Measurements from ENCODE around the gene PTBP3.

PTBP3 gene

GRCh38 chr9:112241491-112241890 is 91.9 kb downstream of the PTBP3 start:
- no peak overlapping the region for H2AFZ ChIP-seq (ENCODE audit: low read length)
- no peak overlapping the region for H2BK120ac ChIP-seq (ENCODE audit: low read depth, low read length)
- no CpG with 5 or more reads among the region's 2 CpGs for WGBS, 2 donors (ENCODE audit: extremely low coverage in 2 of 2, insufficient read length in 2 of 2, insufficient replicate concordance in 1 of 2)
- no peak overlapping the region for H3K4me3 ChIP-seq (ENCODE audit: low read length in 2 of 2)
- no peaks in the 10 kb centered on the region for H3K4me1 ChIP-seq (ENCODE audit: control insufficient read depth in 2 of 2, insufficient read depth in 1 of 2, low read depth in 1 of 2, low read length in 2 of 2)
- H3K9ac ChIP-seq (ENCODE audit: low read depth, low read length, poor library complexity), result no peak overlapping the region
- H3K9me3 ChIP-seq (replicated peaks in 1 of 2; ENCODE audit: control insufficient read depth in 2 of 2, insufficient read depth in 1 of 2, low read depth in 1 of 2, low read length in 2 of 2), result peaks cover 1 to 2% of the 10 kb centered on the region in 2 donors
- H2AK5ac ChIP-seq (ENCODE audit: low read depth, low read length), result no peak overlapping the region
- H4K91ac ChIP-seq (ENCODE audit: low read depth, low read length, poor library complexity), result no peak overlapping the region
- H2BK15ac ChIP-seq (ENCODE audit: low read length), result no peak overlapping the region
- no peak overlapping the region for H3K18ac ChIP-seq (ENCODE audit: low read length)
- H3K4me2 ChIP-seq (ENCODE audit: insufficient read depth, low read length, poor library complexity, severe bottlenecking), result no peak overlapping the region
- H3K23ac ChIP-seq (ENCODE audit: low read depth, low read length, poor library complexity), result no peak overlapping the region
- no peak overlapping the region for H3K4ac ChIP-seq (ENCODE audit: low read length)
- H3K36me3 ChIP-seq (replicated peaks in 1 of 2; ENCODE audit: control insufficient read depth in 2 of 2, insufficient read depth in 2 of 2, low read length in 2 of 2), result peaks cover 0 to 23% of the 10 kb centered on the region in 2 donors
- no peak for DNase-seq (ENCODE audit: low spot score)
- H3K79me1 ChIP-seq (ENCODE audit: low read depth, low read length), result no peaks in the 10 kb centered on the region
- H2BK5ac ChIP-seq (ENCODE audit: low read length), result no peak overlapping the region
- H3K27me3 ChIP-seq (ENCODE audit: control insufficient read depth in 3 of 3, insufficient read depth in 3 of 3, low read depth in 1 of 3, low read length in 3 of 3), result no peaks in the 10 kb centered on the region
- H3K27ac ChIP-seq (replicated peaks; ENCODE audit: low read length), result no peak overlapping the region
- no peak overlapping the region for H4K8ac ChIP-seq (ENCODE audit: low read depth, low read length)
- H3K14ac ChIP-seq (ENCODE audit: low read length), result no peak overlapping the region
- H2BK12ac ChIP-seq (ENCODE audit: low read length), result no peak overlapping the region

- Histone ChIP-seq H3K36me3 (replicated peaks in 1 of 2; ENCODE audit: control insufficient read depth in 2 of 2, insufficient read depth in 2 of 2, low read length in 2 of 2) (peaks cover 0 to 14% of the 10 kb centered on the region in 2 donors), H2BK120ac (ENCODE audit: low read depth, low read length) (no peak overlapping the region), H3K27me3 (ENCODE audit: control insufficient read depth in 3 of 3, insufficient read depth in 3 of 3, low read depth in 1 of 3, low read length in 3 of 3) (no peaks in the 10 kb centered on the region), H3K9me3 (replicated peaks in 1 of 2; ENCODE audit: control insufficient read depth in 2 of 2, insufficient read depth in 1 of 2, low read depth in 1 of 2, low read length in 2 of 2) (peaks cover 1 to 2% of the 10 kb centered on the region in 2 donors), H3K4ac (ENCODE audit: low read length) (no peak overlapping the region), H3K23ac (ENCODE audit: low read depth, low read length, poor library complexity) (no peak overlapping the region), H4K91ac (ENCODE audit: low read depth, low read length, poor library complexity) (no peak overlapping the region), H3K4me1 (ENCODE audit: control insufficient read depth in 2 of 2, insufficient read depth in 1 of 2, low read depth in 1 of 2, low read length in 2 of 2) (no peaks in the 10 kb centered on the region), H2AK5ac (ENCODE audit: low read depth, low read length) (no peak overlapping the region), H4K8ac (ENCODE audit: low read depth, low read length) (no peak overlapping the region), H3K18ac (ENCODE audit: low read length) (no peak overlapping the region), H3K79me1 (ENCODE audit: low read depth, low read length) (no peaks in the 10 kb centered on the region), H3K9ac (ENCODE audit: low read depth, low read length, poor library complexity) (no peak overlapping the region), H2AFZ (ENCODE audit: low read length) (no peak overlapping the region), H2BK15ac (ENCODE audit: low read length) (no peak overlapping the region), H3K4me2 (ENCODE audit: insufficient read depth, low read length, poor library complexity, severe bottlenecking) (no peak overlapping the region), H3K4me3 (ENCODE audit: low read length in 2 of 2) (no peak overlapping the region), H2BK5ac (ENCODE audit: low read length) (no peak overlapping the region), H2BK12ac (ENCODE audit: low read length) (no peak overlapping the region), H3K27ac (replicated peaks; ENCODE audit: low read length) (no peak overlapping the region), H3K14ac (ENCODE audit: low read length) (no peak overlapping the region)
- no peak for DNase-seq (ENCODE audit: low spot score)
- WGBS, 2 donors (ENCODE audit: extremely low coverage in 2 of 2, insufficient read length in 2 of 2, insufficient replicate concordance in 1 of 2), result no CpG with 5 or more reads among the region's 2 CpGs
Measured at GRCh38 chr9:112239708-112240107, 93.7 kb downstream of the PTBP3 start.

GRCh38 chr9:112239284-112239683 is 94.1 kb downstream of the PTBP3 start:
- no peak overlapping the region for H3K14ac ChIP-seq (ENCODE audit: low read length)
- peaks cover 1 to 2% of the 10 kb centered on the region in 2 donors for H3K9me3 ChIP-seq (replicated peaks in 1 of 2; ENCODE audit: control insufficient read depth in 2 of 2, insufficient read depth in 1 of 2, low read depth in 1 of 2, low read length in 2 of 2)
- H3K4me2 ChIP-seq (ENCODE audit: insufficient read depth, low read length, poor library complexity, severe bottlenecking), result no peak overlapping the region
- H2BK12ac ChIP-seq (ENCODE audit: low read length), result no peak overlapping the region
- no peak overlapping the region for H2AK5ac ChIP-seq (ENCODE audit: low read depth, low read length)
- H3K4ac ChIP-seq (ENCODE audit: low read length), result no peak overlapping the region
- H2AFZ ChIP-seq (ENCODE audit: low read length), result no peak overlapping the region
- no peak overlapping the region for H3K18ac ChIP-seq (ENCODE audit: low read length)
- H3K27me3 ChIP-seq (ENCODE audit: control insufficient read depth in 3 of 3, insufficient read depth in 3 of 3, low read depth in 1 of 3, low read length in 3 of 3), result no peaks in the 10 kb centered on the region
- DNase-seq (ENCODE audit: low spot score), result no peak
- no CpG with 5 or more reads among the region's 3 CpGs for WGBS, 2 donors (ENCODE audit: extremely low coverage in 2 of 2, insufficient read length in 2 of 2, insufficient replicate concordance in 1 of 2)
- H2BK5ac ChIP-seq (ENCODE audit: low read length), result no peak overlapping the region
- H3K27ac ChIP-seq (replicated peaks; ENCODE audit: low read length), result no peak overlapping the region
- no peak overlapping the region for H4K91ac ChIP-seq (ENCODE audit: low read depth, low read length, poor library complexity)
- no peak overlapping the region for H3K4me3 ChIP-seq (ENCODE audit: low read length in 2 of 2)
- no peak overlapping the region for H2BK120ac ChIP-seq (ENCODE audit: low read depth, low read length)
- no peak overlapping the region for H3K9ac ChIP-seq (ENCODE audit: low read depth, low read length, poor library complexity)
- H3K4me1 ChIP-seq (ENCODE audit: control insufficient read depth in 2 of 2, insufficient read depth in 1 of 2, low read depth in 1 of 2, low read length in 2 of 2), result no peaks in the 10 kb centered on the region
- no peaks in the 10 kb centered on the region for H3K79me1 ChIP-seq (ENCODE audit: low read depth, low read length)
- H3K23ac ChIP-seq (ENCODE audit: low read depth, low read length, poor library complexity), result no peak overlapping the region
- no peak overlapping the region for H2BK15ac ChIP-seq (ENCODE audit: low read length)
- H3K36me3 ChIP-seq (replicated peaks in 1 of 2; ENCODE audit: control insufficient read depth in 2 of 2, insufficient read depth in 2 of 2, low read length in 2 of 2), result peaks cover 0 to 14% of the 10 kb centered on the region in 2 donors
- no peak overlapping the region for H4K8ac ChIP-seq (ENCODE audit: low read depth, low read length)

GRCh38 chr9:112234779-112235178 is 98.6 kb downstream of the PTBP3 start:
- H2AFZ ChIP-seq (ENCODE audit: low read length), result no peak overlapping the region
- no peak overlapping the region for H4K91ac ChIP-seq (ENCODE audit: low read depth, low read length, poor library complexity)
- H2BK12ac ChIP-seq (ENCODE audit: low read length), result no peak overlapping the region
- H4K8ac ChIP-seq (ENCODE audit: low read depth, low read length), result no peak overlapping the region
- H3K79me1 ChIP-seq (ENCODE audit: low read depth, low read length), result no peaks in the 10 kb centered on the region
- peaks cover 0 to 2% of the 10 kb centered on the region in 2 donors for H3K9me3 ChIP-seq (replicated peaks in 1 of 2; ENCODE audit: control insufficient read depth in 2 of 2, insufficient read depth in 1 of 2, low read depth in 1 of 2, low read length in 2 of 2)
- no peaks in the 10 kb centered on the region for H3K4me1 ChIP-seq (ENCODE audit: control insufficient read depth in 2 of 2, insufficient read depth in 1 of 2, low read depth in 1 of 2, low read length in 2 of 2)
- H3K27ac ChIP-seq (replicated peaks; ENCODE audit: low read length), result no peak overlapping the region
- DNase-seq (ENCODE audit: low spot score), result no peak
- no peak overlapping the region for H3K4me3 ChIP-seq (ENCODE audit: low read length in 2 of 2)
- H2BK120ac ChIP-seq (ENCODE audit: low read depth, low read length), result no peak overlapping the region
- H3K9ac ChIP-seq (ENCODE audit: low read depth, low read length, poor library complexity), result no peak overlapping the region
- WGBS, 2 donors (ENCODE audit: extremely low coverage in 2 of 2, insufficient read length in 2 of 2, insufficient replicate concordance in 1 of 2), result no CpG with 5 or more reads among the region's 4 CpGs
- no peak overlapping the region for H2BK15ac ChIP-seq (ENCODE audit: low read length)
- no peak overlapping the region for H3K4ac ChIP-seq (ENCODE audit: low read length)
- H3K23ac ChIP-seq (ENCODE audit: low read depth, low read length, poor library complexity), result no peak overlapping the region
- no peak overlapping the region for H3K14ac ChIP-seq (ENCODE audit: low read length)
- H3K36me3 ChIP-seq (replicated peaks in 1 of 2; ENCODE audit: control insufficient read depth in 2 of 2, insufficient read depth in 2 of 2, low read length in 2 of 2), result peaks cover 0 to 24% of the 10 kb centered on the region in 2 donors
- H2AK5ac ChIP-seq (ENCODE audit: low read depth, low read length), result no peak overlapping the region
- no peak overlapping the region for H2BK5ac ChIP-seq (ENCODE audit: low read length)
- H3K27me3 ChIP-seq (ENCODE audit: control insufficient read depth in 3 of 3, insufficient read depth in 3 of 3, low read depth in 1 of 3, low read length in 3 of 3), result no peaks in the 10 kb centered on the region
- no peak overlapping the region for H3K4me2 ChIP-seq (ENCODE audit: insufficient read depth, low read length, poor library complexity, severe bottlenecking)
- H3K18ac ChIP-seq (ENCODE audit: low read length), result no peak overlapping the region
